CD4-positive, alpha-beta T cell treated with Interleukin-2 at 100 ng/mL for 4 hours (primary cell): ENCODE measurements around the gene ZNF121.
"Not testable (repeated sequence)": the region's sequence is repeated elsewhere in the genome, so short reads cannot be mapped to it uniquely, and the experiment has no call there.

Experiments used
- DNase-seq: peaks from one replicate; pipeline ENCODE4 v3.0.0-alpha.2; 2020; ENCODE audit warnings: low spot score

ZNF121 gene

DNA sequence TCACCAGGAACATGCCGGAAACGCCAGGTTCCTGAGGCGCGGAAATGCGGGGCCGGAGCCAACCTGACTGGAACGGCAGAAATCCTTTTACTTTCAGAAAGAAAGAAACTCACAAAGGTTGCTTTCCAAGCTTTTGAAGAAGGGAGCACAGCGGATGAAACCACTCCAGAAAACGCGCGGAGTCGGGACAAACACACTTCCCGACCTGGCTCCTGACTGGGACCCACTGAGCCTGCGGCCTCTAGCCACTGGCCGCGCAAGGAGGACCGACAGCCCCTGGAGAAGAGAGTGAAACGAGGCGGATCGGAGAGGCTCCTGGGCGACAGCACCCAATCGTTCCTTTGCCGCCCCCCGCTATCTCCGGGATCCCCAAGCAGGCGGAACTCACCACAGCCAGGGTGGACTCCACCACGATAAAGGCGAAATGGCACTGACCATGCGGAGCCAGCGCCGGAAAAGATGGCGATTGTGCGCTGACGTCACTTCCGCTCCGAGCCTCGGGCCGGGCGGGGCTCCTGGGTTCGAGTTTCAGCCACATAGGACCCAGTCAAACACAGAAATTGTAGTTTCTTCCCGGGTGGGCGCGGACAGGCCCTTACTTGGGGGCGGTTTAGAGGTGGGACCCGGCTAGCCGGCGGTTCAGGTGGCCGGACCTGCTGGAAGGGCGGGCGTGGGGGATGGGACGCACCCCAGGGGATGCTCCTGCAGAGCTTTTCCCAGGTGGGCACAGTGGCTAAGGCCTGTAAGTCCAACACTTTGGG lies at the start of gene ZNF121:
TSS of gene ZNF121 (minus strand) at position 432 of the 761 bp plus-strand sequence. CDS start 16,407 bp downstream, outside the sequence.
- DNase-seq, result peak; percentile 76

DNA sequence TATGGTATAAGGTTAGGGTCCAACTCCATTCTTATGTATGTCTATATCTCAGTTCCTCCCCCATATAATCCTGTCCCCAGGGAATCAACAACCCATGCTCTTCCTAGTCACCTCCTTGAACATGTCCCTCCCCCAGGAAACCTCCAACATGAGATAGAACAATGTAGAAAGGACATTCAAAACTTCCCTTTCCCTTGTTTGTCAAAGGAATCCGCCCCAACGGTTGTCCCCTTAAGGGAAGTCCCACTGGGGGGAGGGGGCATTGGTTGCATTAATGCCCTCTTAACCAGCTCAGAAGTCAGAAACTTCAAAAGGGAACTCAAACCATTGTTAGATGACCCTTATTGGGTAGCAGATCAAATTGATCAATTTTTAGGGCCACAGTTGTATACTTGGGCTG lies 43.6 kb upstream of the ZNF121 start:
- no peak for DNase-seq

DNA sequence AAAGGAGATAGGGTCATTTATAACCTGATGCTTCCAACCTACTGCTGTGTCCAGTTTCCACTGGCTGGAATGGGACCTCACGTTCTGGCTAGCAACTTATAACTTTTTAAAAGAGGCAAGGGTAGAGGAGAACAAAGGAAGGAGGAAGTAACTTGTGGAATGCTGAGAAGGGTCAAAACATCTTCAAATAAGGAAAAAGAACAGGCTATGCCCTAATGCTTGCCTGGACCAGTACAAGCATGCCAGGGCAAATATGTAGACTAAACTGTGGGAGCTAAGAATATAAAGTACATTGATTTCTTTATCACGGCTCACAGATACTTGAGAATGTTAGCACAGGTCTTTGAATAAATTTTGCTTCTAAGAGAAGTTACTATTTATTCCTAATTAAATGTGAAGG lies 38.2 kb upstream of the ZNF121 start:
- no peak for DNase-seq

DNA sequence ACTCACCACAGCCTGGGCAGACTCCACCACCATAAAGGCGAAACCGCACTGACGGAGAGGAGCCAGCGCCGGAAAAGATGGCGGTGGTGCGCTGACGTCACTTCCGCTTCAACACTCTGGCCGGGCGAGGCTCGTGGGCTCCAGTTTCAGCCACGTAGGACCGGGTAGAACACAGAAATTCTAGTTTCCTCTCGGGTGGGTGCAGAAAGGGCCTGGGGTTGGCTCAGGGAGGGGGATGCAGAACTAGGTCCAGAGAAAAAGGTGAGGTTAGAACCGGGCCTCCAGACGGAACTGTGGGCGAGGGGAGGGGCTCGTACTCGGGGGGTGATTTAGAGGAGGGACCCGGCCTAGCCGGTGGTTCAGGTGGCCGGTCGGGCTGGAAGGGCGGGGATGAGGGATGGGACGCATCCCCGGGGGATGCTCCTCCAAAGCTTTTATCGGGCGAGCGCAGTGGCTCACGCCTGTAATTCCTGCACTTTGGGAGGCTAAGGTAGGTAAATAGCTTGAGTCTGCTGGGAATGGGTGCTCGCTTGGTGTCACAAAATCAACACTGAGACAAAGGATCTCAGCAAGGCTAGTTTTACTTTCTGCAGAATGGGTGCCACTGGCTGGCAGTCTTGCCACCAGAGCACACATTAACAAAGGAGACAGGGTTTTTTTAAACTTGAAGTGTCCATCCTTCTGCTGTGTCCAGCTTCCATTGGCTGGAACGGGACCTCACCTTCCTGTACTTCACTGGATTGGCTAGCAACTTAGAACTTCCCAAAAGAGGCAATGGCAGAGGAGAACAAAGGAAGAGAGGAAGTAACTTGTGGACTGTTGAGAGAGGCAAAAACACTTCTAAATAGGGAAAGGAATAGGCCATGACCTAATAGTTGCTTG lies 37.1 kb upstream of the ZNF121 start, which contains the start of gene ZNF561:
TSS of gene ZNF561 (minus strand) at position 77 of the 882 bp plus-strand sequence. CDS start 1,776 bp downstream, outside the sequence.
- DNase-seq, result peak; percentile 86

DNA sequence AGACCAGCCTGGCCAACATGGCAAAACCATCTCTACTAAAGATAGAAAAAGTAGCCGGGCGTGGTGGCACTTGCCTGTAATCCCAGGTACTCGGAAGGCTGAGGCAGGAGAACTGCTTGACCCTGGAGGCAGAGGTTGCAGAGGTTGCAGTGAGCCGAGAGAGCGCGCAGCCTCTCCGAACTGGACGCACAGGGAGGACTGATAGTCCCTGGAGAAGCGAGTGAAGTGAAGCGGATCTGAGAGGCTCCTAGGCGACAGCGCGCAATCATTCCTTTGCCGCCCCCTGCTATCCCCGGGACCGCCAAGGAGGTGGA lies 36.5 kb upstream of the ZNF121 start:
- no peak for DNase-seq

DNA sequence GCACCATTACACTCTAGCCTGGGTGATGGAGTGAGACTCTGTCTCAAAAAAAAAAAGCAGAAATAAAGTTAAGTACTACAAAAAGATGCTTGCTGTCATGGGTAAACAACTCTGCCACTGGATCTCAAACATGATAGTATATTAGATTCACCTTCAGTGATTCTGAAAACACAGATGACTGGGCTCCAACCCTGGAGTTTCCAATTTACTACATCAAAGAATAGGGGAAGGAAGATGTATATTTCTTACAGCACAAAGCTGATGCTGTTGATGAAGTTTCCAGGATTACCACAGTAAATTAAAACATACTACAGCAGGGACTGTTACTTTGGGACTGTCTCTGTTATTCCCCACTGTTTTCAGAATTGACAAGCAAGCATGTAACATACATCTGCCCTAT lies 31.5 kb upstream of the ZNF121 start:
- DNase-seq, result no peak

DNA sequence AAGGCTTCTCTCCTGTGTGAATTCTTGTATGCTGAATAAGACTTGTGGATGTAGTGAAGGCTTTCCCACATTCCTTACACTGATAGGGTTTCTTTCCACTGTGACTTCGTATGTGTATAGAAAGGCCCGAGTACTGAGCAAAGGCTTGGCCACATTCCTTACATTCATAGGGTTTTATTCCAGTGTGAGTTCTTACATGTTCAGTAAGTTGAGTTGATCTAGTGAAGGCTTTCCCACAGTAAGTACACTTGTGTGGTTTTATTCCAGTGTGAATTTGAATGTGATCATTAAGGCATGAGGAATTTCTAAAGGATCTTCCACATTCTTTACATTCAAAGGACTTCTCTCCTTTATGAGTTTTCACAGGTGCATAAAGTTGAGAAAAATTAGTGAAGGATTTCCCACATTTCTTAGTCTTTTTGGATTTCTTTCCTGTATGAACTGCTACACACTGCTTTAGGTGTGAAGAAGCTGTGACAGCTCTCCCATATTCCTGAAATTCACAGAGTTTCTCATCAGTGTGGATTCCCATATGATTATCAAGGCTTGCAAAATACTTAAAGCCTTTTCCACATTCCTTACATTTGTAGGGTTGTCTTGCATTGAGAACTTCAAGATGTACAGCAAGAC lies 26.3 kb upstream of the ZNF121 start:
- DNase-seq, result no peak

DNA sequence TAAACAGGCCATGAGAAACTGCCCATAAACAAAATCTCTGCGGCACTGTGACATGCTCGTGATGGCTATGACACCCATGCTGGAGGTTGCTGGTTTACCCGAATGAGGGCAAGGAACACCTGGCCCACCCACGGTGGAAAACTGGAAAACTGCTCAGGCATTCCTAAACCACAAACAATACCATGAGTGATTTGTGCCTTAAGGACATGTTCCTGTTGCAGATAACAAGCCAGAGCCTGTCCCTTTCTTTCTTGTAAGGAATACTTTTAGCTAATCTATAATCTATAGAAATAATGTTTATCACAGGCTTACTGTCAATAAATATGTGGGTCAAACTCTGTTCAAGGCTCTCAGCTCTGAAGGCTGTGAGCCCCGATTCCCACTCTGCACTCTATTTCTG lies 24.6 kb upstream of the ZNF121 start:
- no peak for DNase-seq

DNA sequence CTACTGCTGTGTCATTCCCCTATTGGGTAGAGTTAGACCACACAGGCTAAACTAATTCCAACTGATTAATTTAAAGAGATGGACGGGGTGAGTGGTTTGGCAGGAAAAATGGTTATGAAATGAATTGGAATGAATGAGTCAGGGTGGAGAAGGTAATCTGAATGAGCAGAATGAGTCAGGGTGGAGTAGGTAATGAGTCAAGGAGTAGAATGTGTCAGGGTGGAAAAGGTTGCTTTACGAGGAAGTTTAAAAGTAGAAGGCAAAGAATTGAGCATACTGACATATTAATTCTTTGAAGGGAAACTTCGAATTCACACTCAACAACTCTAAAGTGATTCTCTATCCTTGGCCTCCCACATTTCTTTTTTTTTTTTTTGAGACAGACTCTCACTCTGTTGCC lies 12.7 kb upstream of the ZNF121 start:
- no peak for DNase-seq

DNA sequence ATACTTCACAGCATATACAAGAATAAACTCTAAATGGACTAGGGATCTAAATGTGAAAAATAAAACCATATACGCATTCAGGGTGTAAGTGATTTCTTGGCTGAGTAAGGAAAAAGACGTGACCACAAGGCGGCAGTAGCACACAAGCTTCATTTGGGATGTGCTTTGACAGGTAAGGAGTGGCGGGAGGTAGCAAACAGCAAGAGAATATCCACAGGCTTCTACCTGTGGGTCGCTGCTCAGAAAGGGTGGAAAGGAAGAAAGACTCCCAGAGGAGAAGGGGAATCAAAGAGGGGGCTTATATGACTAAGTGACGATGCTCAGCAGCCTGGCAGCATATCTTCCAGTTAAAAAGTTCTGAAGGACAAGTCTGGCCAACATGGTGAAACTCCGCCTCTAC lies 2.5 kb upstream of the ZNF121 start:
- DNase-seq, result peak; percentile 79

DNA sequence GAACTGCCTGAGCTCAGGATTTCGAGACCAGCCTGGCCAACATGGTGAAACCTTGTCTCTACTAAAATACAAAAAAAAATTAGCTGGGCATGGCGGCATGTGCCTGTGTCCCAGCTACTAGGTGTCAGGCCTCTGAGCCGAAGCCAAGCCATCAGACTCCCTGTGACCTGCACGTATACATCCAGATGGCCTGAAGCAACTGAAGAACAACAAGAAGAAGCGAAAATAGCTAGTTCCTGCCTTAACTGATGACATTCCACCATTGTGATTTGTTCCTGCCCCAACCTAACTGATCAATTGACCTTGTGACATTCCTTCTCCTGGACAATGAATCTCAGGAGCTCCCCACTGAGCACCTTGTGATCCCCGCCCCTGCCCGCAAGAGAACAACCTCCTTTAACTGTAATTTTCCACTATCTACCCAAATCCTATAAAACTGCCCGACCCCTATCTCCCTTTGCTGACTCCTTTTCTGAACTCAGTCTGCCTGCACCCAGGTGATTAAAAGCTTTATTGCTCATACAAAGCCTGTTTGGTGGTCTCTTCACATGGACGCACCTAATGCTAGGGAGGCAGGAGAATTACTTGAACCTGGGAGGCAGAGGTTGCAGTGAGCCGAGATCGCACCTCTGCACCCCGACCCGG lies 2.1 kb downstream of the ZNF121 start:
- DNase-seq, result not testable (repeated sequence)

DNA sequence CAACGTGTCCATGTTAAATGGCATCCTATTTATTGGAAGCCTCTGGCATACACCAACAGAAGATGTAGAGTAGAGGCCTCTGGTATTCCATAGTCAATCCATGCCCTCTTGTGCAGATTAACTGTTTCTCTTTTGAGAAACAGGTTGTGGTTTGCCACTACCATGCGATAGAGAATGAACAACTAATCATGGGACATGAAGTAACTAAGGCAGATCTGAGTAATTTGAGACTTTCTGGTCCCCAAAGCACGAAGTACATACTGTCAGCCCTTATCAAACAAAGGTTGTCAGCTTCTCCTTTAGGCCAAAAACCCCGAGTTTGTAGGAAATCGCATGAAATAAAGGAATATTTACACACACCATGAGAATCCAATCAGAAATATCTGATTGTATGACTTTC lies 3.6 kb downstream of the ZNF121 start:
- DNase-seq, result no peak

DNA sequence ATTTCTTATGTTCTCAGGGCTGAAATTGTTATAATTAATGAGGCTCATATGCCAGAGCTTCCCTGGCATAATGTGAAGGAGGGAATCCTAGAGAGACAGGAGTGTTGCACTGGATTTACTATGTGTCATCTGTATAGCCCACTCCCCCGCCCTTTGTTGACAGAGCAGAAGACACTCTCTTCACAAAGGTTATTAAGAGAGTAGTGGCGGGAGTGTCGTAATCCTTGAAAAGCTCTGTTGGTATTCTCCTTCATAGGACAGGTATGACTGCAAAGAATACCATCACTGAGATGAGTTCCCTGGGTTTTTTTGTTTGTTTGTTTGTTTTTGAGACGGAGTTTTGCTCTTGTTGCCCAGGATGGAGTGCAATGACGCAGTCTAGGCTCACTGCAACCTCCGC lies 14.0 kb downstream of the ZNF121 start:
- DNase-seq, result no peak

DNA sequence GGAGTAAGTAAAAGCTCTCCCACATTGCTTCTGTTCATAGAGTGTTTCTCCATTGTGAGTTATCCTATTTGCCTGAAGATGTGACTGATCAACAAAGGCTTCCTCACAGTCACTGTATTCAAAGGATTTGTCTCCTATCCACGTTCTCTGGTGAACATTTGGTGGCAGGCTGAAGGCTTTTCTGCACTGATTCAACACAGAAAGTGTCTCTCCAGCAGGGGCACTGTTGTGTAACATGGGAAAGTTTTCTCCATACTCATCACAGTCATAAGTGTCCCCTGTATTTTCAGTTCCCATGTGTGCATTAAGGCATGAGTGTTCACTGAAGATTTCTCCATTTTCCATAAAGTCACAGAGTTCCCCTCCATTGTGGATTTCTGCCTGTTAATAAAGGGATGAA lies 17.6 kb downstream of the ZNF121 start:
- DNase-seq, result no peak

DNA sequence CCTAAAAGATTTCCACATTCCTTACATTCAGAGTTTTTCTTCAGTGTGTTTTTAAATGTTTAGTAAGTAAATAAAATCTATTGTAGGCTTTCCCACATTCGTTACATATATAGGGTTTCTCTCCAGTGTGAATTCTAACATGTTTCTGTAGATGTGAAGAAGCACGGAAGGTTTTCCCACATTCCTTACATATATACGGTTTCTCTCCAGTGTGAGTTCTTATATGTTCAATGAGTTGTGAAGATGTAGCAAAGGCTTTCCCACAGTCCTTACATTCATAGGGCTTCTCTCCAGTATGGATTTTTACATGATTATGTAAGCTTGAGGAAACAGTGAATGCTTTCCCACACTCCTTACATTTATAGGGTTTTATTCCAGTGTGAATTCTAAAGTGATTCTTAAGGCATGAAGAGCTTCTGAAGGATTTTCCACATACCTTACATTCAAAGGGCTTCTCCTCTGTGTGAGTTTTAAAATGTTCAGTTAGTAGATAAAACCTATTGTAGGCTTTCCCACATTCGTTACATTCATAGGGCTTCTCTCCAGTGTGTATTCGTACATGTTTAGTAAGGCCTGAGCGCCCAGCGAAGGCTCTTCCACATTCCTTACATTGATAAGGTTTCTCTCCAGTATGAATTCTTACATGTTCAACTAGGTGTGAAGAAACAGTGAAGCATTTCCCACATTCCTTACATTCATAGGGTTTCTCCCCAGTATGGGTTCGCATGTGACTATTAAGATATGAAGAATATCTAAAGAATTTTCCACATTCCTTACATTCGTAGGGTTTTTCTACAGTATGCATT lies 18.2 kb downstream of the ZNF121 start:
- DNase-seq, result no peak

DNA sequence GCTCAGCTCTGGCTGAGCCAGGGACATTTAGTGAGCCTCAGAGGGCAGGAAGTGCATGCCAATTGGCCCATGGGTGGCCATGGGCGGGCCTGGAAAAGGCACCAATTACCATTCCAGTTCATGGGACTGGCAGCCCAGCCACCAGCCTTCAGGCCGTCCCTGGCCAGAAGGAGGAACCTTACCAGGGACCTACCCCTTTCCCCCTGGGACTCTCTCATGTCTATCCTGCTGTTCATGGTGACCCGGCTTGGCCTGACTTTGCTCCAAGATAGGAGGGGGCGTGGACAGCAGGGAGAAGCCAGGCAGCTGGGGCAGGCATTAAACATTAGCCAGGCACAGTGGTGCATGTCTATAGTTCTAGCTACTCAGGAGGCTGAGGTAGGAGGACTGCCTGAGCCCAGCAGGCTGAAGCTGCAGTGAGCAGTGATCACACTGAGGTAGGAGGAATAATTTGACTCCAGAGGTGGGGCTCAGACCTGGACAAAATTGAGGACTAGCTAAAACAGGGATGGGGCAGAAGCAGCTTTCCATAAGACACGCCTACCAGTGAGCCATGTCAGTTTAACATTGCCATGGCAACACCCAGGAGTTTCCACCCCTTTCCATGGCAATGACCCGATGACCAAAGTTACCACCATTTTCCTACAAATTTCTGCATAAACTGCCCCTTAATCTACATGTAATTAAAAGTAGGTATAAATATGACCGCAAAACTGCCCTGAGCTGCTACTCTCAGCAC lies 31.6 kb downstream of the ZNF121 start:
- no peak for DNase-seq

DNA sequence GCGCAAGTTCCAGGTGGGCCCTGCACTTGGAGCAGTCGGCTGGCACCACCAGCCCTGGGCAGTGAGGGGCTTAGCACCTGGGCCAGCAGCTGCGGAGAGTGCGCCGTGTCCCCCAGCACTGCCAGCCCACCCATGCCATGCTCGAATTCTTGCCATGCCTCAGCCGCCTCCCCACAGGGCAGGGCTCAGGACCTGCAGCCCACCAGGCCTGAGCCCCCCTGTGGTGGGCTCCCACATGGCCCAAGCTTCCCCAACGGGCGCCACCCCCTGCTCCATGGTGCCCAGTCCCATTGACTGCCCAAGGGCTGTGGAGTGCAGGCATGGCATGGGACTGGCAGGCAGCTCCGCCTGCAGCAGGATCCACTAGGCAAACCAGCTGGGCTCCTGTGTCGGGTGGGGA lies 36.4 kb downstream of the ZNF121 start:
- DNase-seq, result no peak

DNA sequence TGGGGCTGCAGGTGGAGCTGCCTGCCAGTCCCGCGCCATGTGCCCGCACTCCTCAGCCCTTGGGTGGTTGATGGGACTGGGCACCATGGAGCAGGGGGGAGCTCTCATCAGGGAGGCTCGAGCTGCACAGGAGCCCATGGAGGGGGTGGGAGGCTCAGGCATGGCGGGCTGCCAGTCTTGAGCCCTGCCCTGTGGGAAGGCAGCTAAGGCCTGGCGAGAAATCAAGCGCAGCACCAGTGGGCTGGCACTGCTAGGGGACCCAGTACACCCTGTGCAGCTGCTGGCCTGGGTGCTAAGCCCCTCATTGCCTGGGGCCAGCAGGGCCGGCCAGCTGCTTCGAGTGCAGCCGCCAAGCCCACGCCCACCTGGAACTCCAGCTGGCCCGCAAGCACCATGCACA lies 43.0 kb downstream of the ZNF121 start:
- not testable (repeated sequence) for DNase-seq

DNA sequence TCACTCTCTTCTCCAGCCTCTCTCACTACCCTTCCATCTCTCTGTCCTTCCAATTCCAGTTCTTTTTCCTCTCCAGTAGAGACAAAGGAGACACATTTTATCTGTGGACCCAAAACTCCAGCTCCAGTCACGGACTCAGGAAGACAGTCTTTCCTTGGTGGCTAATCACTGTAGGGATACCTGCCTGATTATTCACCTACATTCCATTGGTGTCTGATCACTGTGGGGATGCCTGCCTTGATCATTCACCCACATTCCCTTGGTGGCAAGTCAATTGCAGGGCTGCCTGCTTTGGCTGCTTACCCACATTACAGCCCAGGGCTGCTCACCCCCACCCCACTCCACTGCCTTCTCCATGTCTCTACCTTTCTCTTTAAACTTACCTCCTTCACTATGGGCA lies 44.4 kb downstream of the ZNF121 start:
- not testable (repeated sequence) for DNase-seq

DNA sequence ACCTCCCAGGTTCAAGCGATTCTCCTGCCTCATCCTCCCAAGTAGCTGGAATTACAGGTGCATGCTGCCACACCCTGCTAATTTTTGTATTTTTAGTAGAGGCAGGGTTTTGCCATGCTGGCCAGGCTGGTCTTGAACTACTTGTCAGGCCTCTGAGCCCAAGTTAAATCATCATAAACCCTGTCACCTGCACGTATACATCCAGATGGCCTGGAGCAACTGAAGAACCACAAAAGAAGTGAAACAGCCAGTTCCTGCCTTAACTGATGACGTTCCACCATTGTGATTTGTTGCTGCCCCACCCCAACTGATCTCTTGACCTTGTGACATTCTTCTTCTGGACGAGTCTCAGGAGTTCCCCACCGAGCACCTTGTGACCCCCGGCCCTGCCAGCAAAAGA lies 45.1 kb downstream of the ZNF121 start:
- DNase-seq, result not testable (repeated sequence)
